DND-41 (cell line): ENCODE data around the gene SCD.

Experiments used
- ATAC-seq: fragments of 200-7000 bp; cut with Tn5 transposase; 3 replicates; pipeline ENCODE4 v1.9.1; 2021; ENCODE audit warnings: low read depth; ENCODE audit not compliant: insufficient read depth
- DNase-seq: peaks from one replicate; pipeline ENCODE4 v3.0.0-alpha.2; 2020
- H2AFZ ChIP-seq: 2 replicates; pipeline ENCODE4 v1.6.0; 2012; ENCODE audit warnings: low read depth, low read length
- H3K27ac ChIP-seq: 2 replicates; pipeline ENCODE4 v1.5.1; 2012; ENCODE audit warnings: low read length, inconsistent platforms
- H3K27me3 ChIP-seq: fragments of 200-600 bp; sonication (generic); 2 replicates; pipeline ENCODE4 v1.6.0; 2012; ENCODE audit warnings: low read length, mild to moderate bottlenecking, inconsistent platforms; ENCODE audit not compliant: insufficient read depth, poor library complexity
- H3K36me3 ChIP-seq: 2 replicates; pipeline ENCODE4 v1.5.1; 2012; ENCODE audit warnings: low read length, inconsistent platforms; ENCODE audit not compliant: insufficient read depth
- H3K4me1 ChIP-seq: 2 replicates; pipeline ENCODE4 v1.5.1; 2012; ENCODE audit warnings: mild to moderate bottlenecking, low read length; ENCODE audit not compliant: insufficient read depth
- H3K4me2 ChIP-seq: 2 replicates; pipeline ENCODE4 v1.6.0; 2012; ENCODE audit warnings: mild to moderate bottlenecking, moderate library complexity, low read length, inconsistent platforms; ENCODE audit not compliant: insufficient read depth
- H3K4me3 ChIP-seq, 2 experiments: fragments of 200-600 bp in 1 of 2; shearing (Covaris generic) in 1 of 2; 2 replicates each; pipeline ENCODE4 v1.5.1; 2012 to 2016; ENCODE audit warnings: inconsistent platforms in 2 of 2, low read length in 2 of 2, mild to moderate bottlenecking in 2 of 2, low read depth in 1 of 2, moderate library complexity in 1 of 2
- H3K79me2 ChIP-seq: 2 replicates; pipeline ENCODE4 v1.6.0; 2012; ENCODE audit warnings: low read length, inconsistent platforms; ENCODE audit not compliant: insufficient read depth
- H3K9ac ChIP-seq: 2 replicates; pipeline ENCODE4 v1.6.0; 2012; ENCODE audit warnings: low read depth, mild to moderate bottlenecking, inconsistent platforms, low read length, moderate library complexity
- H3K9me3 ChIP-seq: 2 replicates; pipeline ENCODE4 v1.5.1; 2012; ENCODE audit warnings: low read length, moderate library complexity, mild to moderate bottlenecking, inconsistent platforms; ENCODE audit not compliant: insufficient read depth, severe bottlenecking
- H4K20me1 ChIP-seq: 2 replicates; pipeline ENCODE4 v1.6.0; 2012; ENCODE audit warnings: low read length; ENCODE audit not compliant: insufficient read depth
- CTCF ChIP-seq: IDR thresholded peaks from 2 replicates; pipeline ENCODE4 v1.5.1; 2012; ENCODE audit warnings: borderline replicate concordance, low read length, moderate library complexity, mild to moderate bottlenecking; ENCODE audit not compliant: poor library complexity, severe bottlenecking; ENCODE audit errors: extremely low read depth
- EZH2 ChIP-seq: IDR thresholded peaks from 3 replicates; pipeline ENCODE4 v1.6.1; 2012; ENCODE audit warnings: borderline replicate concordance, low read depth, mild to moderate bottlenecking, moderate library complexity, low read length, inconsistent platforms; ENCODE audit not compliant: severe bottlenecking

SCD gene

GRCh38 chr10:100377830-100378229 lies 30.8 kb downstream of the SCD start:
- Histone ChIP-seq H3K4me3 (no peak overlapping the region), H3K27me3 (no peaks in the 10 kb centered on the region), H3K27ac (no peak overlapping the region), H3K4me2 (no peak overlapping the region), H3K4me1 (peaks cover 38% of the 10 kb centered on the region), H3K9me3 (no peaks in the 10 kb centered on the region), H4K20me1 (no peaks in the 10 kb centered on the region), H3K36me3 (peaks cover 19% of the 10 kb centered on the region), H3K79me2 (peaks cover 38% of the 10 kb centered on the region), H3K9ac (no peak overlapping the region), H2AFZ (no peak overlapping the region)
- TF ChIP-seq EZH2: no peak
- no peak for DNase-seq
- ATAC-seq: no peak

- peaks cover 15% of the 10 kb centered on the region for H3K4me1 ChIP-seq
- no peak for DNase-seq
- H3K79me2 ChIP-seq: peaks cover 15% of the 10 kb centered on the region
- H4K20me1 ChIP-seq: no peaks in the 10 kb centered on the region
- peaks cover 32% of the 10 kb centered on the region for H3K36me3 ChIP-seq
- no peak for ATAC-seq
- H3K9ac ChIP-seq: no peak overlapping the region
- no peak overlapping the region for H3K4me3 ChIP-seq
- no peak overlapping the region for H2AFZ ChIP-seq
- H3K27ac ChIP-seq: no peak overlapping the region
- TF ChIP-seq CTCF: no peak
- TF ChIP-seq EZH2: no peak
- H3K9me3 ChIP-seq: no peaks in the 10 kb centered on the region
- no peaks in the 10 kb centered on the region for H3K27me3 ChIP-seq
- no peak overlapping the region for H3K4me2 ChIP-seq
These were observed 33.4 kb downstream of the SCD start for GRCh38 chr10:100380400-100380799.

GRCh38 chr10:100382553-100382952 lies 35.5 kb downstream of the SCD start:
- Histone ChIP-seq H3K9ac (no peak overlapping the region), H3K27me3 (no peaks in the 10 kb centered on the region), H3K4me1 (peaks cover 6% of the 10 kb centered on the region), H3K4me2 (no peak overlapping the region), H3K9me3 (no peaks in the 10 kb centered on the region), H2AFZ (no peak overlapping the region), H4K20me1 (no peaks in the 10 kb centered on the region), H3K79me2 (peaks cover 6% of the 10 kb centered on the region; the same call in 1 of the 2 replicates), H3K27ac (no peak overlapping the region), H3K36me3 (peaks cover 42% of the 10 kb centered on the region), H3K4me3 (no peak overlapping the region)
- DNase-seq: no peak
- TF ChIP-seq CTCF (no peak), EZH2 (no peak)
- ATAC-seq: no peak

- no peak overlapping the region for H3K27ac ChIP-seq
- H3K9me3 ChIP-seq: no peaks in the 10 kb centered on the region
- no peak overlapping the region for H2AFZ ChIP-seq
- H3K4me3 ChIP-seq: no peak overlapping the region
- peaks cover 46% of the 10 kb centered on the region for H3K36me3 ChIP-seq
- no peaks in the 10 kb centered on the region for H3K4me1 ChIP-seq
- no peak overlapping the region for H3K4me2 ChIP-seq
- DNase-seq (no peak), ATAC-seq (no peak)
- H4K20me1 ChIP-seq: no peaks in the 10 kb centered on the region
- no peaks in the 10 kb centered on the region for H3K27me3 ChIP-seq
- TF ChIP-seq EZH2: no peak
- TF ChIP-seq CTCF: no peak
- no peaks in the 10 kb centered on the region; the same call in 1 of the 2 replicates for H3K79me2 ChIP-seq
- no peak overlapping the region for H3K9ac ChIP-seq
These were observed 36.2 kb downstream of the SCD start for GRCh38 chr10:100383251-100383650.
